ENCODE measurements around the gene PLXNA4. TPM values are rescaled to one million over a fixed set of nuclear protein-coding genes. Genes with fewer than 3 reads are reported as not detected.

Gene PLXNA4
- total and polyA plus RNA-seq, 4 donors, result 0.04 to 1.1 (median 0.41) TPM

GRCh38 chr7:132141109-132141508, 435.2 kb downstream of the PLXNA4 start:
- no peaks in the 10 kb centered on the region for H3K4me1 ChIP-seq (ENCODE audit: control insufficient read depth in 4 of 4, insufficient read depth in 4 of 4, low read length in 3 of 4)
- no peak overlapping the region for H3K4me3 ChIP-seq (ENCODE audit: low read depth in 1 of 3, low read length in 3 of 3)
- TF ChIP-seq HNF4G (IDR thresholded peaks at IDR 0.05), result no peak
- TF ChIP-seq, protein P1, sequence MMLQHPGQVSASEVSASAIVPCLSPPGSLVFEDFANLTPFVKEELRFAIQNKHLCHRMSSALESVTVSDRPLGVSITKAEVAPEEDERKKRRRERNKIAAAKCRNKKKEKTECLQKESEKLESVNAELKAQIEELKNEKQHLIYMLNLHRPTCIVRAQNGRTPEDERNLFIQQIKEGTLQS (IDR thresholded peaks at IDR 0.05), result no peak
- no peaks in the 10 kb centered on the region for H3K36me3 ChIP-seq (ENCODE audit: control insufficient read depth in 4 of 4, insufficient read depth in 3 of 4, low read depth in 1 of 4, low read length in 3 of 4)
- no peak overlapping the region for H3K9ac ChIP-seq (ENCODE audit: low read depth in 1 of 2, low read length in 2 of 2)
- no peaks in the 10 kb centered on the region for H3K9me3 ChIP-seq (ENCODE audit: control insufficient read depth in 4 of 4, low read length in 3 of 4)
- WGBS, result 85% methylated on average over 3 of the region's 3 CpGs
- no peak overlapping the region for H3K27ac ChIP-seq (ENCODE audit: low read depth in 1 of 2, low read length in 2 of 2)
- no peaks in the 10 kb centered on the region for H3K27me3 ChIP-seq (ENCODE audit: control insufficient read depth in 4 of 4, insufficient read depth in 4 of 4, low read length in 3 of 4)
- no peak for DNase-seq (ENCODE audit: low spot score)

DNA sequence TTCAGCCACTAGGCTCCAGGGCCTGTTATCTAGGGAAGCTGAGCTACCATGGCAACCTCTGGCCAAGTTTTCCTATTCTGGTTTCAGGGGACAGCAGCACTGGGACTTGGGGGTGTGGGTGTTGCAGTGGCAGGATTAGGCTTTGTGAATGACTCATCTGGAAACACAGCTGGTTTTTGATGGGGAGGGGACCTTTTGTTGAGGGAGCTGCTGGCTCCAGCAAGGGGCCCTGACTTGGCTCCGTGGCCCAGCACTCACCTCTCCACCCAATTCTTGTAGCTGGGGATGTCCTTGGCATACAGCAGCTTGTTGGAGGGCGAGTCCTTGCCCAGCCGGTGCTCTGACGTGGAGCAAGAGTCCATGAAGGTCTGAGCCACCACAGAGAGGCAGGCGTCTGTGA, 435.9 kb downstream of the PLXNA4 start:
- Histone ChIP-seq H3K36me3 (ENCODE audit: control insufficient read depth in 4 of 4, insufficient read depth in 3 of 4, low read depth in 1 of 4, low read length in 3 of 4) (no peaks in the 10 kb centered on the region), H3K4me3 (ENCODE audit: low read depth in 1 of 3, low read length in 3 of 3) (no peak overlapping the region), H3K9ac (ENCODE audit: low read depth in 1 of 2, low read length in 2 of 2) (no peak overlapping the region), H3K27me3 (ENCODE audit: control insufficient read depth in 4 of 4, insufficient read depth in 4 of 4, low read length in 3 of 4) (no peaks in the 10 kb centered on the region), H3K9me3 (ENCODE audit: control insufficient read depth in 4 of 4, low read length in 3 of 4) (no peaks in the 10 kb centered on the region), H3K27ac (ENCODE audit: low read depth in 1 of 2, low read length in 2 of 2) (no peak overlapping the region), H3K4me1 (ENCODE audit: control insufficient read depth in 4 of 4, insufficient read depth in 4 of 4, low read length in 3 of 4) (no peaks in the 10 kb centered on the region)
- TF ChIP-seq, protein P2, sequence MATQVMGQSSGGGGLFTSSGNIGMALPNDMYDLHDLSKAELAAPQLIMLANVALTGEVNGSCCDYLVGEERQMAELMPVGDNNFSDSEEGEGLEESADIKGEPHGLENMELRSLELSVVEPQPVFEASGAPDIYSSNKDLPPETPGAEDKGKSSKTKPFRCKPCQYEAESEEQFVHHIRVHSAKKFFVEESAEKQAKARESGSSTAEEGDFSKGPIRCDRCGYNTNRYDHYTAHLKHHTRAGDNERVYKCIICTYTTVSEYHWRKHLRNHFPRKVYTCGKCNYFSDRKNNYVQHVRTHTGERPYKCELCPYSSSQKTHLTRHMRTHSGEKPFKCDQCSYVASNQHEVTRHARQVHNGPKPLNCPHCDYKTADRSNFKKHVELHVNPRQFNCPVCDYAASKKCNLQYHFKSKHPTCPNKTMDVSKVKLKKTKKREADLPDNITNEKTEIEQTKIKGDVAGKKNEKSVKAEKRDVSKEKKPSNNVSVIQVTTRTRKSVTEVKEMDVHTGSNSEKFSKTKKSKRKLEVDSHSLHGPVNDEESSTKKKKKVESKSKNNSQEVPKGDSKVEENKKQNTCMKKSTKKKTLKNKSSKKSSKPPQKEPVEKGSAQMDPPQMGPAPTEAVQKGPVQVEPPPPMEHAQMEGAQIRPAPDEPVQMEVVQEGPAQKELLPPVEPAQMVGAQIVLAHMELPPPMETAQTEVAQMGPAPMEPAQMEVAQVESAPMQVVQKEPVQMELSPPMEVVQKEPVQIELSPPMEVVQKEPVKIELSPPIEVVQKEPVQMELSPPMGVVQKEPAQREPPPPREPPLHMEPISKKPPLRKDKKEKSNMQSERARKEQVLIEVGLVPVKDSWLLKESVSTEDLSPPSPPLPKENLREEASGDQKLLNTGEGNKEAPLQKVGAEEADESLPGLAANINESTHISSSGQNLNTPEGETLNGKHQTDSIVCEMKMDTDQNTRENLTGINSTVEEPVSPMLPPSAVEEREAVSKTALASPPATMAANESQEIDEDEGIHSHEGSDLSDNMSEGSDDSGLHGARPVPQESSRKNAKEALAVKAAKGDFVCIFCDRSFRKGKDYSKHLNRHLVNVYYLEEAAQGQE (IDR thresholded peaks at IDR 0.05), result no peak
- TF ChIP-seq EGR1 (IDR thresholded peaks at IDR 0.05; ENCODE audit: low read depth in 2 of 2) (no peak), RXRA (IDR thresholded peaks at IDR 0.05) (no peak), NR2F2 (IDR thresholded peaks at IDR 0.05) (no peak), RAD21 (IDR thresholded peaks at IDR 0.05) (no peak), TAF1 (conservative IDR thresholded peaks at IDR 0.05) (no peak), YY1 (IDR thresholded peaks at IDR 0.05) (no peak), FOXA1 (IDR thresholded peaks at IDR 0.05) (no peak), HNF4A (conservative IDR thresholded peaks at IDR 0.05) (no peak), GABPA (IDR thresholded peaks at IDR 0.05 in 1 of 2, conservative IDR thresholded peaks at IDR 0.05 in 1 of 2) (no peak), FOXA2 (IDR thresholded peaks at IDR 0.05) (no peak), JUND (IDR thresholded peaks at IDR 0.05) (no peak), SP1 (IDR thresholded peaks at IDR 0.05) (no peak)
- TF ChIP-seq, protein P1 (IDR thresholded peaks at IDR 0.05), result no peak
- WGBS, result 81% methylated on average over 5 of the region's 5 CpGs
- DNase-seq (ENCODE audit: low spot score), result no peak

- no peak for TF ChIP-seq RXRA (IDR thresholded peaks at IDR 0.05)
- TF ChIP-seq, protein P1 (IDR thresholded peaks at IDR 0.05), result no peak
- no peak for TF ChIP-seq EGR1 (IDR thresholded peaks at IDR 0.05; ENCODE audit: low read depth in 2 of 2)
- no peak for TF ChIP-seq FOXA2 (IDR thresholded peaks at IDR 0.05)
- TF ChIP-seq JUND (IDR thresholded peaks at IDR 0.05), result no peak
- TF ChIP-seq, protein P2 (IDR thresholded peaks at IDR 0.05), result no peak
- TF ChIP-seq ZBTB33 (IDR thresholded peaks at IDR 0.05), result no peak
- no peak for TF ChIP-seq HNF4A (conservative IDR thresholded peaks at IDR 0.05)
- no peak for TF ChIP-seq FOXA1 (IDR thresholded peaks at IDR 0.05)
- DNase-seq (ENCODE audit: low spot score), result no peak
Measured at GRCh38 chr7:132138817-132139216, 437.5 kb downstream of the PLXNA4 start.

More at GRCh38 chr7:132138817-132139216, 437.5 kb downstream of the PLXNA4 start:
- 77% methylated on average over 2 of the region's 2 CpGs for WGBS
- Histone ChIP-seq H3K4me3 (ENCODE audit: low read depth in 1 of 3, low read length in 3 of 3) (no peak overlapping the region), H3K27me3 (ENCODE audit: control insufficient read depth in 4 of 4, insufficient read depth in 4 of 4, low read length in 3 of 4) (no peaks in the 10 kb centered on the region), H3K4me1 (ENCODE audit: control insufficient read depth in 4 of 4, insufficient read depth in 4 of 4, low read length in 3 of 4) (no peaks in the 10 kb centered on the region), H3K9ac (ENCODE audit: low read depth in 1 of 2, low read length in 2 of 2) (no peak overlapping the region), H3K27ac (ENCODE audit: low read depth in 1 of 2, low read length in 2 of 2) (no peak overlapping the region), H3K36me3 (ENCODE audit: control insufficient read depth in 4 of 4, insufficient read depth in 3 of 4, low read depth in 1 of 4, low read length in 3 of 4) (no peaks in the 10 kb centered on the region), H3K9me3 (ENCODE audit: control insufficient read depth in 4 of 4, low read length in 3 of 4) (no peaks in the 10 kb centered on the region)
